HTERT RPE-1 (cell line): ENCODE results near the gene METAP1D.
"Not testable (repeated sequence)": the region's sequence is repeated elsewhere in the genome, so short reads cannot be mapped to it uniquely, and the experiment has no call there.

ENCODE experiments used
- in situ Hi-C: fragments of 300-500 bp; cut with MboI; formaldehyde crosslinking; loops from 4 replicates; pipeline ENCODE4 v1.14.3; 2020; ENCODE audit warnings: low sequenced_read_pairs

Gene METAP1D

GRCh38 chr2:172100935-172101820 is 101.4 kb downstream of the METAP1D start:
- in situ Hi-C loops, result no loop called here

- in situ Hi-C loops, result no loop called here
Measured at GRCh38 chr2:172101821-172102390, 102.2 kb downstream of the METAP1D start.

GRCh38 chr2:172102391-172103359 is 102.9 kb downstream of the METAP1D start, which contains the start of gene DLX2:
TSS of gene DLX2 (minus strand) at chr2:172102900. CDS start at chr2:172102538, 362 bp downstream.
- in situ Hi-C loops, result no loop called here

GRCh38 chr2:172103471-172104272 is 103.9 kb downstream of the METAP1D start:
- in situ Hi-C loops, result no loop called here

- in situ Hi-C loops, result no loop called here
Measured at GRCh38 chr2:172105471-172106107, 105.8 kb downstream of the METAP1D start.

GRCh38 chr2:172106108-172106961 is 106.6 kb downstream of the METAP1D start:
- in situ Hi-C loops, result no loop called here

- in situ Hi-C loops, result no loop called here
Measured at GRCh38 chr2:172107690-172108586, 108.2 kb downstream of the METAP1D start.

GRCh38 chr2:172108587-172108930 is 108.8 kb downstream of the METAP1D start:
- in situ Hi-C loops, result no loop called here

- in situ Hi-C loops, result no loop called here
Measured at GRCh38 chr2:172109256-172109987, 109.7 kb downstream of the METAP1D start.

- in situ Hi-C loops, result no loop called here
Measured at GRCh38 chr2:172109988-172110811, 110.4 kb downstream of the METAP1D start.

- in situ Hi-C loops, result no loop called here
Measured at GRCh38 chr2:172113617-172114016, 113.9 kb downstream of the METAP1D start.

- in situ Hi-C loops, result not testable (repeated sequence)
Measured at GRCh38 chr2:172114176-172114575, 114.4 kb downstream of the METAP1D start.

GRCh38 chr2:172114579-172114978 is 114.8 kb downstream of the METAP1D start:
- in situ Hi-C loops, result no loop called here

- in situ Hi-C loops, result no loop called here
Measured at GRCh38 chr2:172116107-172116506, 116.4 kb downstream of the METAP1D start.

GRCh38 chr2:172119089-172119488 is 119.3 kb downstream of the METAP1D start:
- in situ Hi-C loops, result no loop called here

- in situ Hi-C loops, result no loop called here
Measured at GRCh38 chr2:172120118-172120517, 120.4 kb downstream of the METAP1D start.
